Esophagus squamous epithelium (tissue), 4 donors: ENCODE measurements around the gene CEP112.

ENCODE experiments used
- CTCF ChIP-seq, 6 experiments: fragments of 450-650 bp in 4 of 6; fragments of 200-600 bp in 2 of 6; sonication (generic) in 2 of 6; IDR thresholded peaks; one replicate each; pipeline ENCODE4 v1.5.1; 2016 to 2019; ENCODE audit warnings: antibody characterized with exemption in 6 of 6, mild to moderate bottlenecking in 4 of 6, moderate library complexity in 4 of 6
- POLR2A ChIP-seq, 4 donors: fragments of 450-650 bp; IDR thresholded peaks; one replicate each; pipeline ENCODE4 v1.6.1; 2017; ENCODE audit warnings: antibody characterized with exemption in 4 of 4, mild to moderate bottlenecking in 4 of 4, moderate library complexity in 3 of 4

GRCh38 chr17:65595071-65595656, 596.8 kb downstream of the CEP112 start:
- TF ChIP-seq CTCF (IDR thresholded peaks at IDR 0.05) = no peak
- no peak for TF ChIP-seq POLR2A (IDR thresholded peaks at IDR 0.05)
